Fibroblast of the conjunctiva (primary cell): Measurements from ENCODE around the gene ACE.
"Not testable (repeated sequence)": the region's sequence is repeated elsewhere in the genome, so short reads cannot be mapped to it uniquely, and the experiment has no call there.

ENCODE experiments used
- DNase-seq: peaks from one replicate; pipeline ENCODE4 v3.0.0-alpha.2; 2010; ENCODE audit warnings: low read depth

ACE gene

DNA sequence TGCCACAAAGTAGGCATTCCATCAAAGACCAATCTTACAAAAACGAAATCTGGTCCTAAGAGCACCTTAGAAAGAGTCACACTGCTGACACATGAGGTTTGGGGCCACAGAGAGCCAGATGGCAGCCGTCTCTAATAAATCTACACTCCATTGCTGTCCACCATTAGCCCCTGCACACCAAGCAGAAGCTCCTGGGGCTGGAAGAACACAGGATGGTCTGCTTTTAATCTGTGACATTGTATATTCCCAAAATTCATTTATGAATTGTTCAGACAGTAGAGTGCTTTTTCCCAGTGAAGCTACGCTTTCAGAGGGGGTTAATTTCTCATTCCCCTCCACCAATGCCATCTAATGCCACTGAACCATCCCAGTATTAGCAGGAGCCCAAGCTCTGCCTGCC, 32.4 kb upstream of the ACE start:
- no peak for DNase-seq

- no peak for DNase-seq
These were observed 31.8 kb upstream of the ACE start for GRCh38 chr17:63445065-63445464.

- DNase-seq, result no peak
These were observed 31.3 kb upstream of the ACE start for GRCh38 chr17:63445571-63445953.

DNA sequence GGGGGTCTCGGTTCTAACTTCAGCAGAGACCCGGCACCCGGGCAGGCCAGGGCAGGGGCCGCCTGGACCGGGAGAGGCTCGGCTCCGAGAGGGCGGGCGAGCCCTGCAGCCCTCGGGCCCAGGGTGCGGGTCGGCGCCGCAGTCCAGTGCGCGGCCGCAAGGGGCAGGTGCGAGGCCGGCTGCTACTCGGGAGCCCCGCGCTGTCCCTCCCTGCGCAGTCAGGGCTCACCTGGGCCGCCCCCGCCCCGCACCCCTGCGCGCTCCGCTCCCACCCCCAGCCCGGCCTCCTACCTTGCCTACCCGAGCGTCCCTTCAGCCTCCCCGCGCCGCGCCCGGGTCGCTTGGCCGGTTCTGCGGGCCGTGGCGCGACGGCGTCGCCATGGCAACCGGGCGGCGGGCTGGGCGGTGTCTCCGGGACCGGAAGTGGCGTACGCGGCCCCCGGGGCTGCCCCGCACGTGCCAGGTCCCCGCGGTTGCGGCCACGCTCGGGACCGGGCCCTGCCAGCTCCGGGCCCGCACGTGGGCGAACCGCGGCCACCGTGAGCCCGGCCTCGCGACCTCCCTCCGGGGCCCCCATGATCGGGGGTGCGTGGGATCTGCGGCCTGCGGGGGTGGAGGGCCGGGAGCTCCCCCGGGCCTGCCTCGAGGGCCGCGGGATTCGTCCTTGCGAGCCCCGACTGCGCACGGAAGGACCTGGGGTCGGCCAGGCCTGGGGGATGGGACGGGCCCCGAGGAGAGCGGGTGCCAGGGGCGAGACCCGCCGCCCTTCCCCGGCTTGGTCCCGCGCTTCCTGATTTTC, 30.7 kb upstream of the ACE start, which contains the start of gene CYB561:
TSS of gene CYB561 (minus strand) at position 353 of the 799 bp plus-strand sequence. CDS start 8,759 bp downstream, outside the sequence.
- DNase-seq, result no peak

GRCh38 chr17:63446753-63447470, 29.9 kb upstream of the ACE start:
- DNase-seq, result no peak

- DNase-seq, result no peak
These were observed 29.3 kb upstream of the ACE start for GRCh38 chr17:63447471-63448009.

DNA sequence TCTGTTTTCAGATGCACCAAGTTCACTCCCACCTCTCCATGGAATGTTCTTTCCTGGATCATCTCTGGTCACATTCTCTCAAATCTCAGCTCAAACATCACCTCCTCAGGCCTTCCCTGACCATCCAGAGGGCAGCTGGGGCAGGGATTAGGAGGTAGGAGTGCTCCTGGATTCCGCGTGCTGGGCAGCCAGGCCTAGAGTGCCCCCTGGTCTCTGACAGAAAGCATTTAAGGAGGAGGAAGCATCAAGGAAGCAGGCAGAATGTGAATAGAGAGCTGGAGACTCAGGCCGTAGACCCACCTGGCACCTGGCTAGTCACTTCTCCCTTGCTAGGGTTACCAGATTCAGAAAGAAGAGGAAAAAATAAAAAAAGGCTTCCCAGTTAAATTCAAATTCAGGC, 28.2 kb upstream of the ACE start:
- no peak for DNase-seq

- no peak for DNase-seq
These were observed 26.3 kb upstream of the ACE start for GRCh38 chr17:63450551-63450950.

DNA sequence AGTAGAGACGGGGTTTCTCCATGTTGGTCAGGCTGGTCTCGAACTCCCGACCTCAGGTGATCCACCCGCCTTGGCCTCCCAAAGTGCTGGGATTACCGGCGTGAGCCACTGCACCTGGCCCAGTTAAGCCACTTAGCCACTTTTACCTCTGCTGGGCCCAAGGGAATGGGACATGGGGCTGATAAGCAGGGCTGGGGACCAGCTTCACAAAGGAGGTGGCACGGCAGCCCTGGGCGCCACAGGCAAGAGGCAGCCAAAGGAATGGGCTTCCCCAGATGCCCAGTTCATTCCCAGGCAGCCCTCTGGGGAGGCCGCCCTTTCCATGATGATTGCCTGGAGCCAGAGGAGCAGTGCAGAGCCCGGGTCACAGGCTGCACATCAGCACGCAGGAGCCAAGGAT, 25.7 kb upstream of the ACE start:
- no peak for DNase-seq

DNA sequence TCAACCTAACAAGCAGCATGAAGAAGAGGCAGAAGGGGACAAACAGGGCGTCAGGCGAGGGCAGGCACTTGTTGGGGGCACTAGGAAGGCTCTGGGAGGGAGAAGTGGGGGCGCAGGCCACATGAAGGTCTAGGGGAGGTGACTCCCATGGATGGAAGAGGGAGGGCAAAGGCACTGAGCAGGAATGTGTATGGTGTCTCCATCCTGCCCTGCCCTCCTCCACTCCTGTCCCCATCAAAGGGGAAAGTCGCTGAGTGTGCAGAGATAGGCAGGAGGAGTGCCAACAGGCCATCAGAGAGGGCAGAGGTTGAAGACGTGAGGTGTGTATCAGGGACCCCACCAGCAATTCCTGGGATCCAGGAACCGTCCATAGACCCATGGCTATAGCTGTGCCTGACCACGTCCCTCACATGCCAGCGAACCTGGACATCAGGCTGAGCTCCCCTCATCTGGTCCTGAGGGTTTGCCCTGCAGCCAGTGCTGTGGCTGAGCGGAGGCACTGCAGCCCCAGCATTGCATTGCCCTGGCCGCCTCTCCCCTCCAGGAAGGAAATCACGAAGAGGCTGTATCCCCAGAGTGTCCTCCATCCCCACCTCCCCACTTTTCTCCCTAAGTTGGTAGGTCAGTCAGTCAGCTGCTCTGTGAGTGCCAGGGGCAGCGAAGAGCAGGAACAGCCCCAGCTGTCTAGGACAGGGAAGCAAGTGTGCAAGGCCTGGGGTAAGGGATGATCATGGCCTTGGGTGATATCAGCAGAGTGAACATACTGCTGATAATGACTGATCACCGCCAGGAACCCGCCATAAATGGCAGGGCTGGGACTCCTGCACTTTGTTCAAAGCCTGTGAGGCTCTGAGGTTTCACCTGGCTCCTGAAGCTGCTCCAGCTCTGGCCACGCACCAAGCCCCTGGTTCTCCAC, 24.6 kb upstream of the ACE start:
- no peak for DNase-seq

- no peak for DNase-seq
These were observed 23.8 kb upstream of the ACE start for GRCh38 chr17:63452962-63453551.

DNA sequence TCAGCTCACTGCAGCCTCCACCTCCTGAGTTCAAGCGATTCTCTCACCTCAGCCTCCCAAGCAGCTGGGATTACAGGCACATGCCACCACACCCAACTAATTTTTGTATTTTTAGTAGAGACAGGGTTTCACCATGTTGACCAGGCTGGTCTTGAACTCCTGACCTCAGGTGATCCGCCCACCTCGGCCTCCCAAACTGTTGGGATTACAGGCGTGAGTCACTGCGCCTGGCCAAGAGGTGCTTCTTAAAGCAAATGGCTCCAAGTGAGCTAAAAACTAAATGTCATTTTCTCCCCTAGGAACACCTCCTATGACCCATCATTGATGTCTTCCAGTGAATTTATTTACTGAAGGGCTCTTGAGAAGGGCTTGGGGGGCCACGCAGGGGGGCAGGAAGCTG, 22.5 kb upstream of the ACE start:
- not testable (repeated sequence) for DNase-seq

- DNase-seq, result no peak
These were observed 21.9 kb upstream of the ACE start for GRCh38 chr17:63454915-63455314.

DNA sequence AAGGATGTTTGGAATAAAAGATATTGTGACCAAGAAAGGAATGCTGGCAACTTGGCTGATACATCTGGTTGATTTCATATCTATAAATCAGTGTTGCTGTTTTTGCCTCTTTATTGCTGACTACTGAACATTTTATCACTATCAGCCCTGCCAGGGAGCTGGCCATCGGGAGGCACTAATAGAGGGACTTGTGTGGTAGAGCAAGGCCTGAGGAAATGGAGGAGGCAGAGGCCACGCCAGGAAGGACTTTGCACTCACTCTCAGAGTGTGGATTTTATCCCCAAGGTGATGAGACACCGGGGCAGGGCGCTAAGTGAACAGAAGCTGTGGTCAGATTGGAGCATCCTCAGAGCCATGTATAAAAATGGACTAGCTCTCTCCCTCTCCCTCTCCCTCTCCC, 21.4 kb upstream of the ACE start:
- DNase-seq, result no peak

GRCh38 chr17:63458478-63458877, 18.4 kb upstream of the ACE start:
- DNase-seq, result no peak

DNA sequence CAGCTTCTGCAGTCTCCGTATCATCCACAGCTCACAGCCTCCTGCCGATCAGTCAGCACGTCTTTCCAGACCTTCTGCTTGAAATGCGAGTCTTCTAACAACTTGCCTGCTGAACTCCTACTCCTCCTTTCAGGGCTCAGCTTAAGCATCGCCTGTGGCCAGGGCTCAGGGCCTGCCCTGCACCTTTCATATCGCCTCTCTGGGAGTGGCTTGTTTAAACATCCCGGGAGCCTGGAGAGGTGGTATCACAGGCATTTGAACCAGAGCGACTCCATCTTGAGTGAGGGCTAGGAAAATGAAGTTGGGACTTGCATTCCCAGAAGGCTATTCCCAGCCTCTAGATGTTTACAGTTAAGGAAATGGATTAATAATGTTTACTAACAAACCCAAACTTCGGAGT, 16.8 kb upstream of the ACE start:
- DNase-seq, result no peak

DNA sequence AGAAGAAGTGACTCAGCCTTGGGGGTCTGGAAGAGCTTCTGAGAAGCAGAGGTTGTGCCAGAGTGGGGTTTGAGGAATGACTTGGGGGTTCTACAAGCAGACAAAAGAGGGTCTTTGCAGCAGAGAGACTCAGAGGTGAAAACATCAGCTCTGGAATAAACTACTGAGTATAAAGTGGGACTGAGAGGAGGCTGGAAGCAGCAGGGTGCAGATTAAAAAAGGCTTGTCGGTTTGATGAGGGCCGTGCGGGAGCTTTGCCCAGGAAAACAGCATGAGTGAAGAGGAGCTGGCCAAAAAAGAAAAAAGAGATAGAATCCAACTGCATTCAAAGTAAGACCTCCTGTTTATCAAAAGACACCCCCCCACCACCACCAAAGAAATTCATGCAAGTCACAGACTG, 13.1 kb upstream of the ACE start:
- DNase-seq, result no peak

DNA sequence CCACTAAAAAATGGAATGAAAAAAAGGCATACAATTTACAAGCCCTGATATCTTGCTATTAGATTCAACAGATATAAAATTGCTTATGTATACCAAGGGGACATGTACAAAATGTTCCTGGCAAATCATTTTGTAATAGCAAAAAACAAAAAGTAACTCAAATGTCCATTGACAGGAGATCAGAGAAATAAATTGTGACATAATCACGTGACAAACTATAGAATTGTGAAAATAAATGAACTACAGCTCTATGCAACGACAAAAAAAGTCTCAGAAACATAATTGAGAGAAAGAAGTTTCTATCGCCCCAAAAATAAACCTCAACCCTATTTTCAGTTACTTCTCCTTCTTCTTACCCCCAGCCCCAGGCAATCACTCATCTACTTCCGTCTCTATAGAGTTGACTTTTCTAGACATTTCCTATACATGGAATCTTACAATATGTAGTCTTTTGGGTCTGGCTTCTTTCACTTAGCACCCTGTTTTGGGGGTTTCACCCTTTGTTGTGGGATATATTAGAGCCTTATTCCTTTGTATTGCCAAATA, 12.1 kb upstream of the ACE start:
- no peak for DNase-seq

GRCh38 chr17:63468099-63468498, 8.8 kb upstream of the ACE start:
- DNase-seq, result not testable (repeated sequence)

- DNase-seq, result no peak
These were observed 2.7 kb upstream of the ACE start for GRCh38 chr17:63474174-63474573.
